ENCODE results near the gene EHBP1.

GRCh38 chr2:62913311-62913710 is 207.8 kb downstream of the EHBP1 start:
- no peak for TF ChIP-seq CTCF (IDR thresholded peaks at IDR 0.05)
- no peak for TF ChIP-seq EP300 (IDR thresholded peaks at IDR 0.05)
- TF ChIP-seq POLR2A (IDR thresholded peaks at IDR 0.05): no peak
